SK-N-SH (cell line): ENCODE results near the gene OR8G1.

ENCODE experiments used
- CTCF ChIP-seq: fragments of 200-600 bp; sonication (generic); IDR thresholded peaks from 2 replicates; pipeline ENCODE4 v1.6.1; 2017; ENCODE audit warnings: antibody characterized with exemption, mild to moderate bottlenecking, moderate library complexity
- NRF1 ChIP-seq: IDR thresholded peaks from 2 replicates; pipeline ENCODE4 v1.6.1; 2012; ENCODE audit warnings: low read depth, mild to moderate bottlenecking, low read length

- TF ChIP-seq NRF1 (no peak), CTCF (peak; percentile 11; the same call in 1 of the 2 replicates)
These were observed 36.9 kb downstream of the OR8G1 start for GRCh38 chr11:124277804-124278203.
